Posterior vena cava (tissue), 2 donors: Measurements from ENCODE around the gene AP5M1. TPM values are rescaled to one million over a fixed set of nuclear protein-coding genes. Genes with fewer than 3 reads are reported as not detected.
"Not testable (repeated sequence)": the region's sequence is repeated elsewhere in the genome, so short reads cannot be mapped to it uniquely, and the experiment has no call there.

Experiments
- DNase-seq: peaks from one replicate; pipeline ENCODE4 v3.0.0-alpha.2; 2020; ENCODE audit warnings: low spot score
- intact Hi-C, 2 donors: fragments of 100-400 bp; cut with DNase I; formaldehyde crosslinking; loops; one replicate each; pipeline versions ENCODE4 v1.14.1 to v1.14.2; 2022 to 2023
- total RNA-seq, 2 donors: library from RNA; stranded (reverse); fragmentation: NEBNext Ultra II Directional; extraction: Animal tissue kit (Norgen Biotek cat#: 25700); gene quantifications; one replicate each; pipeline ENCODE4 v1.2.1, GENCODE V29; 2021
- donor health status: DM: yes; HTN: yes; CAD: no.
- donor health status: DM: yes; HTN: yes; CAD: no.

The AP5M1 gene
- total RNA-seq, 2 donors from 2014 or later: 36.4 to 39.9 TPM

GRCh38 chr14:57275023-57275664, 6.4 kb downstream of the AP5M1 start:
- DNase-seq: no peak
- intact Hi-C loops: no loop called here

DNA sequence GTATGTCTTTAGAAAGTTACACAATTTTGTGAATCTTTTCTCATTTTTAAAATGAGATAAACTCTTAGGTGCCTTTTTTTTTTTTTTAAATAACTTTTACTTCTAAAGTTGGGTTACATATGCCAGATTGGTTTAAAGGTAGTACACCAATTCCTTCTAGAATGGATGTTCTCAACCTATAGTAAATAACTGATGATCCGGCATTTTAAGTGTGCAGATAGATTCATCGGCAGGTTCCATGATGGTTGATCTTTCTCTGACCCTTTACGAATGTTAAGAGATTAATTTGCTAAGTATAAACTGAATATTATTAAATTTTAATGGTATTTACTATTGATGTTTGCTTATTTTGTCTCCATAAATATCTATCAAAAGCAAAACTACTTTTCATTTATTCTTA, 8.3 kb downstream of the AP5M1 start:
- intact Hi-C loops: no loop called here
- no peak for DNase-seq

GRCh38 chr14:57287745-57288144, 19.0 kb downstream of the AP5M1 start:
- intact Hi-C loops: no loop called here
- DNase-seq: no peak

- intact Hi-C loops: loop anchor here in 1 of 2 donors (5.0 kb wide), 1 partner anchor 802 kb away; no protein-coding TSS in a partner anchor
- DNase-seq: no peak
Observed at GRCh38 chr14:57290751-57291150, 22.0 kb downstream of the AP5M1 start.

DNA sequence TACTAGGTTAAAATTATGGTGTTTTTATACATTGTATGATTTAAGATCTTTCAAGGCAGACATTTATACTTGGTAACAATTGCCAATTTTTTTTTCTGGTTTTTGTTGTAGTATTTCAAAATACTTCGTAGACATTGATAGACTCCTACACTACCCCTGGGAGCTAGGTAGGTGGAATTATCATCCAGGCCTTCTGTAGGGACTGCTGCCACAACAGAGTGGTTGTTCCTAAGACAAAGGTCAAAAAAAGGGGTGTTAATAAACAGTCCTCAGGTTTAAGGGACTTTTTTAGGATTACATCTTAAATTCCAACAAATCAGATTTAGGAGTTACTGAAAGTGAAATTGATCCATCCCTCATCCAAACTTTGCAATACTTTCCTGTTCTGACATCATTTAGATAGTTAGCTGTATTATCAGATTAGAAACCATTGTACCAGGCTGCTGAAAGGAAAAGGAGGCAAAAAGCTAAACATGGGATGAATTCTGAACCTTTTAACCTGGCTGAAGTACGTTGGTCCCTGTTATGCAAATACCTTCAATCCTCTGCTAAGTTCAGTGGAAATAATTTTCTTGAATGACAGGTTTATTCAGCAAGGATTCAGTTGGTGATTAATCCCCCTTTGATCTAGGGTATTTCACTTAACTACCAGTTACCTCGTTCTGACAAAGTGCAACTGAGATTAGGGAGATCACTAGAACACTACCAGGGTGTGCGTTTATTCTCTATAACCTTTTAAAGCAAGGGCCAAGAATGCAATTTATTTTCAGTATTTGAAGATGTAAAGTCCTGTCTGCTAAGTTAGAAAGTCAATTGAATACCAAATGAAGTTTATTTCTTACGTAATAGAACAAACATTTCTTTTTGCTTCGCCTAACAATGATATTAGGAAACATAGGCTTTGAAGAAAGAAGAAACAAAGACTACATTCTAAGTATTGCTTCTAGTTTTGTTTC, 23.2 kb downstream of the AP5M1 start:
- DNase-seq: no peak
- intact Hi-C loops: loop anchor here in 1 of 2 donors (5.0 kb wide), 1 partner anchor 800 kb away; no protein-coding TSS in a partner anchor

DNA sequence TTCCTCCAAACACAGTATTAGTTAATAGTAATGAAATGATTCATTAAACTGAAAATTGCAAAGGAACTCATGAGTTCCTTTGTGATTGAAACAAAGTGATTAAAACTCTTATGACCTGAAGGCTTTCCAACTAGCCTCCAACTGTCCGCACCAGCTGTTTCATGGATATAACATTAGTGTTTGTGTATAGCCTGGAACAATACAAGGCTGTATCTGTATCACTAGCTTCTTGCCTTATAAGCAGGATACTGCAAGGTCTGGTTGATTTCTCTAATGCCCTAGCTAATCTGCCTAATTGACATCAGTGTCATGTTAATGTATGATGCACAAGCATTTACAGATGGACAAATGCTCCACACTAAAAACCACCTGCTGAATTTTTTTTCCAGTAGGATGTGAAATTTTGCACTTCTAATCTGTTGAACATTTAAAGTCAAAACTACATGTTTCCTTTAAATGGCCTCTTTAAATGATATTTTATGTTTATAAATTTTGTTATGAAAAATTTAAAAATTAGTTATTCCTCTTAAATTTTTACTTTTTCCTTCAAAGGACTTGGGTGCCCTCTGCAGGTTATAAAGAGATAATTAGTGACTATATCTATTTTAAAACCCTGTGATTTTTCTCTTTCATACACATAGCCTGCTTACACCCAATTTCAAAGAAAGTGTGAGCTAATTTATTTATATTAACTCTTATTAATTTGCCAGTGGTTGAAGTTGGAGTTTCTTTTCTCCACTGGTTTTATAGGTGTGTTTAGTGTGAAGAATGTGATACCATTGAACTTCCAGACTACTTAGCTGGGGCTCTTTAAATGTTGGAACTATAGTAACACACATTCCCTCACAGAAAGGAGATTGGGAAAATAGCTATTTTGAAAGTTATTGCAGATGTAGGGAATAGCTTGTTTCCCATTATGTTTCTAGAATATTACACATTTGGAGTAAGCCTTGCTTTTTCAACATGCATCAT, 25.4 kb downstream of the AP5M1 start:
- no peak for DNase-seq
- intact Hi-C loops: loop anchor here in 1 of 2 donors (5.0 kb wide), 1 partner anchor 798 kb away; no protein-coding TSS in a partner anchor

DNA sequence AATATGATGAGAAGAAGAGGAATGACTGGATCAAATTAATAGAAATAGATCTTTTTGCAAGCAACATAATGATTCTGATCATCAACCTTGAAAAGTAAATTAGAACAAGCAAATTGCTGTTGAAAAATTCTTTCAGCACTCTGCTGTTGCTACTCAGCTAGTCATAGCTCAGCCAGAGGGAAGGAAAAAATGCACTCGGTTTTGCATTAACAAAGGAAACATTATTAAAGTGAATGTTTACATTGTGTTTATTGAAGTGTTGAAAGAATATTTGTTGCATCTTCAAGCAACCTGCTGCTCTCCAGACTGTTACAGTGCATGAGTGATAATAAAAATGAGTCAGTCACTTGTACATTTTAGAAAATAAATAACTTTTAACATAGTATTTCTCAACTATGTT, 26.5 kb downstream of the AP5M1 start:
- no peak for DNase-seq
- intact Hi-C loops: no loop called here

DNA sequence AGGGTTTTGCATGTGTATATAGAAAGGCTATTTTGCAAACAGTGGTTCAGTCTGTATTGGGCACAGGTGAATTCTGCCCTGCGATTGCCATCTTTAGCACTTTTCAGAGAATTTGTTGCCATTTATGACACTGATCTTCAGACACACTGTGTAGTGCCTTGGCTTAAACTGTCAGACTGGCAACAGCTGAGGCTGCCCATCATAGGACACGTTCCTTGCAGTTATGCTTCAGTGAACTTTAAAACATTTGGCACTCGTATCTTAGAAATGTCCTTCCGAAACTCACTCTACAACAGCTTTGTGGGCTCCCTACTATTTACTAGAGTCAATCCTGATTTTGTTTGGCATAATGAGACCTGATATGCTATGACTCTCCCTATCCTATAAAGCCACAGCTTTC, 29.1 kb downstream of the AP5M1 start:
- intact Hi-C loops: no loop called here
- no peak for DNase-seq

DNA sequence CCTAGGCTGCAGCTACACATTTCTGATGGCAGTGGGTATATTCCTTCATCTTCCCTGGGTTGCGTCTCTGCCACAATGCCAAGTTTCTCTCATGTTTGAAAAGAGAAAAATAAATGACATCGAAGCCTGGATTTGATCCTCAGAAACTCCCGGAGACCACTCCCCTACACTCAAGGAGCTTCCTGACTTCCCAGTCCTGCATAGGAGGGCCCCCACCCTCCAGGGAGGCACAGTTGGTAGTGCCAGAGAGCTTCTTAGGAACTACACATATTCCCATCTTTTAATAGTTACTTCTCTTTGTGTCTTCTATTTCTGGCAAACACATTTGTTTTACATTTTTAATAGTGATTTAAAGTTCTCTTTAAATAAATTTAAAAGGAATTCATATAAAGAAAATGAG, 30.7 kb downstream of the AP5M1 start:
- intact Hi-C loops: no loop called here
- no peak for DNase-seq

- no peak for DNase-seq
- intact Hi-C loops: no loop called here
Observed at GRCh38 chr14:57302883-57303282, 34.1 kb downstream of the AP5M1 start.

DNA sequence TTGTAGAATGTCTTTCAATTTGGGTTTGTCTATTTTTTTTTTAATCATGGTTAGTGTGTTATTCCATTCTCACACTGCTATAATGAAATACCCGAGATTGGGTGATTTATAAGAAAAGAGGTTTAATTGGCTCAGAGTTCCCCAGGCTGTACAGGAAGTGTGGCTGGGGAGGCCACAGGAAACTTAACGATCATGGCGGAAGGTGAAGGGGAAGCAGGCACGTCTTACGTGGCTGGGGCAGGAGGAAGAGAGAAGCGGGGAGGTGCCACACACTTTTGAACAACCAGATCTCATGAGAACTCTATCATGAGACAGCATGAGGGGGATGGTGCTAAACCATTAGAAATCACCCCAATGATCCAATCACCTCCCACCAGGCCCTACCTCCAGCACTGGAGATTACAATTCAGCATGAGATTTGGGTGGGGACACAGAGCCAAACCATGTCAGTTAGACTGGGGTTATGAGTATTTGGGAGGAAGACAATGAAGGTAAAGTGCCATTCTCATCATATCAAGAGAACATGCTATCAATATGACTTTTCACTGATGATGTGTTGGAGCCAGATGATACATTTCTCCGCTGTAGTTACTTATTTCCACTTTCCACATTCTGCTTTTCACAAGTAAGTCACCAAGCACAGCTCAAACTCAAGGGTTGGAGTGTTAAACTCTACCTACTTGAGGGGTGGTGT, 45.8 kb downstream of the AP5M1 start:
- intact Hi-C loops: no loop called here
- no peak for DNase-seq

GRCh38 chr14:57317248-57317833, 48.6 kb downstream of the AP5M1 start:
- DNase-seq: no peak
- intact Hi-C loops: no loop called here

GRCh38 chr14:57319636-57320192, 50.9 kb downstream of the AP5M1 start:
- DNase-seq: no peak
- intact Hi-C loops: loop anchor here in 1 of 2 donors (10.0 kb wide), 1 partner anchor 825 kb away; no protein-coding TSS in a partner anchor

DNA sequence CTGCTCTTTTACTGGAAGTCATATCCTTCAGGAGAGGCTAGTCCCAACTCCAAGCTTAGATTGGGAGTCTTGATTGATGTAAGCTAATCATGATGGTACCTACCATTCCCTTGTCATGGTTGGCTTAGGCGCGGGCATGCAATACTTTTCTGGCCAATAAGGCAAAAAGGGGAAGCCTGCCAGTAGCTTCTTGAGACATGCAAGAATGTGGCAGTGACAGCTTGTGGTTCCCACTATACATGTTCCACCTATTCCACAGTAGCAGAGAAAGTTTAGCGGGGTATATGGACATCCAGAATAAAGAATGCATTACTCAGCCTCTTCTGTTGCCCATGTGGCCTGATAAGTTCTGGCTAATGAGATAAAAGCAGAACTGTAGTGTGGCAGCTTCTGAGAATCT, 55.0 kb downstream of the AP5M1 start:
- intact Hi-C loops: loop anchor here in 1 of 2 donors (10.0 kb wide), 1 partner anchor 829 kb away; no protein-coding TSS in a partner anchor
- no peak for DNase-seq

- intact Hi-C loops: loop anchor here in 1 of 2 donors (10.0 kb wide), 1 partner anchor 831 kb away; no protein-coding TSS in a partner anchor
- DNase-seq: no peak
Observed at GRCh38 chr14:57326253-57326652, 57.5 kb downstream of the AP5M1 start.

GRCh38 chr14:57329833-57330232, 61.1 kb downstream of the AP5M1 start:
- intact Hi-C loops: loop anchor here in 1 of 2 donors (10.0 kb wide), 1 partner anchor 835 kb away; no protein-coding TSS in a partner anchor
- DNase-seq: no peak

GRCh38 chr14:57332475-57332874, 63.7 kb downstream of the AP5M1 start:
- intact Hi-C loops, DNase-seq: not testable (repeated sequence)

- DNase-seq, intact Hi-C loops: not testable (repeated sequence)
Observed at GRCh38 chr14:57333726-57334125, 65.0 kb downstream of the AP5M1 start.
